ENCODE results near the gene PLXNA4.

The PLXNA4 gene

GRCh38 chr7:132416395-132416794 lies 159.9 kb downstream of the PLXNA4 start:
- CTCF ChIA-PET, result interaction anchor here (0.9 kb wide), 1 partner anchor 12 kb away, joined by 3 read pairs; no protein-coding TSS in a partner anchor
- POLR2A ChIA-PET, result no interaction called here
- TF ChIP-seq SP1 (IDR thresholded peaks at IDR 0.05), result no peak
- TF ChIP-seq NFRKB (IDR thresholded peaks at IDR 0.05), result no peak
- TF ChIP-seq FOXK2 (IDR thresholded peaks at IDR 0.05), result no peak
- TF ChIP-seq BHLHE40 (IDR thresholded peaks at IDR 0.05; ENCODE audit: borderline replicate concordance), result no peak
- TF ChIP-seq TARDBP (IDR thresholded peaks at IDR 0.05), result no peak
- TF ChIP-seq ZNF384 (IDR thresholded peaks at IDR 0.05), result no peak
- no peak for TF ChIP-seq SUZ12 (IDR thresholded peaks at IDR 0.05)
- no peak for TF ChIP-seq LEF1 (IDR thresholded peaks at IDR 0.05; ENCODE audit: borderline replicate concordance)
- TF ChIP-seq PKNOX1 (IDR thresholded peaks at IDR 0.05), result no peak
- TF ChIP-seq FOXA1 (IDR thresholded peaks at IDR 0.05), result no peak
- no peak for TF ChIP-seq ARNT (IDR thresholded peaks at IDR 0.05)
- TF ChIP-seq FOXM1 (IDR thresholded peaks at IDR 0.05; ENCODE audit: borderline replicate concordance), result no peak
- TF ChIP-seq ELF4 (IDR thresholded peaks at IDR 0.05), result no peak
- no peak for TF ChIP-seq L3MBTL2 (conservative IDR thresholded peaks at IDR 0.05)
- no peak for TF ChIP-seq HDGF (IDR thresholded peaks at IDR 0.05; ENCODE audit: borderline replicate concordance)
- no peak for TF ChIP-seq CTBP1 (IDR thresholded peaks at IDR 0.05; ENCODE audit: borderline replicate concordance)
- DNase-seq (ENCODE audit: extremely low spot score), result no peak

GRCh38 chr7:132415259-132415658 lies 161.0 kb downstream of the PLXNA4 start:
- CTCF ChIA-PET, result no interaction called here
- POLR2A ChIA-PET, result no interaction called here
- DNase-seq (ENCODE audit: extremely low spot score), result no peak
- TF ChIP-seq ELF4 (IDR thresholded peaks at IDR 0.05), result no peak

- no peak for DNase-seq (ENCODE audit: extremely low spot score)
- TF ChIP-seq FOXK2 (IDR thresholded peaks at IDR 0.05), result no peak
- no peak for TF ChIP-seq NFRKB (IDR thresholded peaks at IDR 0.05)
- no peak for TF ChIP-seq PKNOX1 (IDR thresholded peaks at IDR 0.05)
- no peak for TF ChIP-seq HDGF (IDR thresholded peaks at IDR 0.05; ENCODE audit: borderline replicate concordance)
- ChIA-PET CTCF (no interaction called here), POLR2A (no interaction called here)
Observed at GRCh38 chr7:132414857-132415256, 161.4 kb downstream of the PLXNA4 start.

- CTCF ChIA-PET, result no interaction called here
- POLR2A ChIA-PET, result no interaction called here
Observed at GRCh38 chr7:132412435-132412834, 163.8 kb downstream of the PLXNA4 start.

GRCh38 chr7:132410861-132411541 lies 165.3 kb downstream of the PLXNA4 start:
- CTCF ChIA-PET, result no interaction called here
- DNase-seq (ENCODE audit: extremely low spot score), result no peak
- TF ChIP-seq FOXM1 (IDR thresholded peaks at IDR 0.05; ENCODE audit: borderline replicate concordance) (no peak), TARDBP (IDR thresholded peaks at IDR 0.05) (no peak), ELF4 (IDR thresholded peaks at IDR 0.05) (no peak), FOXA1 (IDR thresholded peaks at IDR 0.05) (no peak), L3MBTL2 (conservative IDR thresholded peaks at IDR 0.05) (no peak), HDGF (IDR thresholded peaks at IDR 0.05; ENCODE audit: borderline replicate concordance) (no peak)
- POLR2A ChIA-PET, result interaction anchor here (0.9 to 1.0 kb wide), 2 partner anchors 24 to 56 kb away, joined by 3 read pairs; no protein-coding TSS in a partner anchor

More at GRCh38 chr7:132412435-132412834, 163.8 kb downstream of the PLXNA4 start:
- DNase-seq (ENCODE audit: extremely low spot score), result no peak
- TF ChIP-seq FOXK2 (IDR thresholded peaks at IDR 0.05) (no peak), ELF4 (IDR thresholded peaks at IDR 0.05) (no peak), SP1 (IDR thresholded peaks at IDR 0.05) (no peak), PKNOX1 (IDR thresholded peaks at IDR 0.05) (no peak), LEF1 (IDR thresholded peaks at IDR 0.05; ENCODE audit: borderline replicate concordance) (no peak), FOXM1 (IDR thresholded peaks at IDR 0.05; ENCODE audit: borderline replicate concordance) (no peak), BHLHE40 (IDR thresholded peaks at IDR 0.05; ENCODE audit: borderline replicate concordance) (no peak), TARDBP (IDR thresholded peaks at IDR 0.05) (no peak)

- CTCF ChIA-PET, result no interaction called here
- POLR2A ChIA-PET, result interaction anchor here (0.9 to 1.0 kb wide), 2 partner anchors 24 to 57 kb away, joined by 3 read pairs; no protein-coding TSS in a partner anchor
- TF ChIP-seq L3MBTL2 (conservative IDR thresholded peaks at IDR 0.05) (no peak), PKNOX1 (IDR thresholded peaks at IDR 0.05) (0 out of 2 replicates have a peak, but pooled peaks have one; percentile 32)
- DNase-seq (ENCODE audit: extremely low spot score), result no peak
Observed at GRCh38 chr7:132410385-132410784, 165.9 kb downstream of the PLXNA4 start.

GRCh38 chr7:132407764-132408163 lies 168.5 kb downstream of the PLXNA4 start:
- ChIA-PET POLR2A (no interaction called here), CTCF (no interaction called here)
- TF ChIP-seq L3MBTL2 (conservative IDR thresholded peaks at IDR 0.05) (no peak), BHLHE40 (IDR thresholded peaks at IDR 0.05; ENCODE audit: borderline replicate concordance) (no peak), FOXM1 (IDR thresholded peaks at IDR 0.05; ENCODE audit: borderline replicate concordance) (no peak), NFRKB (IDR thresholded peaks at IDR 0.05) (no peak), ZNF384 (IDR thresholded peaks at IDR 0.05) (no peak), SP1 (IDR thresholded peaks at IDR 0.05) (no peak), TARDBP (IDR thresholded peaks at IDR 0.05) (no peak), CTBP1 (IDR thresholded peaks at IDR 0.05; ENCODE audit: borderline replicate concordance) (no peak), FOXA1 (IDR thresholded peaks at IDR 0.05) (no peak), SUZ12 (IDR thresholded peaks at IDR 0.05) (no peak), FOXK2 (IDR thresholded peaks at IDR 0.05) (no peak), PKNOX1 (IDR thresholded peaks at IDR 0.05) (no peak), HDGF (IDR thresholded peaks at IDR 0.05; ENCODE audit: borderline replicate concordance) (no peak)
- DNase-seq (ENCODE audit: extremely low spot score), result no peak
